Mesenchymal stem cell (in vitro differentiated cells and primary cell): ENCODE data around the gene OR2H2.

Source experiments
- DNase-seq: peaks from one replicate; pipeline ENCODE4 v3.0.0-alpha.2; 2013
- H2AFZ ChIP-seq: one replicate; pipeline ENCODE4 v1.6.1; 2013; ENCODE audit warnings: low read depth, mild to moderate bottlenecking, control low read depth, inconsistent platforms, low read length, moderate library complexity
- H2AK5ac ChIP-seq: 2 replicates; pipeline ENCODE4 v1.6.1; 2013; ENCODE audit warnings: low read length, moderate library complexity, mild to moderate bottlenecking, inconsistent platforms; ENCODE audit not compliant: severe bottlenecking
- H2BK120ac ChIP-seq: one replicate; pipeline ENCODE4 v1.6.1; 2013; ENCODE audit warnings: low read depth, mild to moderate bottlenecking, inconsistent platforms, low read length, moderate library complexity
- H2BK12ac ChIP-seq, 2 experiments: one replicate each; pipeline ENCODE4 v1.6.1; 2013; ENCODE audit warnings: inconsistent platforms in 2 of 2, low read length in 2 of 2, mild to moderate bottlenecking in 2 of 2, moderate library complexity in 2 of 2, control low read depth in 1 of 2
- H2BK15ac ChIP-seq: one replicate; pipeline ENCODE4 v1.6.1; 2013; ENCODE audit warnings: mild to moderate bottlenecking, low read depth, inconsistent platforms; ENCODE audit not compliant: poor library complexity, severe bottlenecking
- H2BK5ac ChIP-seq: 2 replicates; pipeline ENCODE4 v1.6.1; 2013; ENCODE audit warnings: low read depth, mild to moderate bottlenecking, low read length, control low read depth, inconsistent platforms; ENCODE audit not compliant: poor library complexity, severe bottlenecking
- H3K14ac ChIP-seq, 2 experiments: one replicate each; pipeline ENCODE4 v1.6.1; 2013; ENCODE audit warnings: inconsistent platforms in 2 of 2, low read length in 2 of 2, control low read depth in 1 of 2, mild to moderate bottlenecking in 1 of 2, moderate library complexity in 1 of 2
- H3K18ac ChIP-seq, 2 experiments: one replicate each; pipeline ENCODE4 v1.6.1; 2013; ENCODE audit warnings: inconsistent platforms in 2 of 2, low read length in 2 of 2, control low read depth in 1 of 2, low read depth in 1 of 2, mild to moderate bottlenecking in 1 of 2
- H3K23ac ChIP-seq, 2 experiments: one replicate each; pipeline ENCODE4 v1.6.1; 2013; ENCODE audit warnings: inconsistent platforms in 2 of 2, low read length in 2 of 2, mild to moderate bottlenecking in 2 of 2, moderate library complexity in 2 of 2, control low read depth in 1 of 2
- H3K27ac ChIP-seq: 2 replicates; pipeline ENCODE4 v1.5.1; 2013; ENCODE audit warnings: mild to moderate bottlenecking, moderate library complexity, low read length, control low read depth, inconsistent platforms; ENCODE audit not compliant: poor library complexity, severe bottlenecking
- H3K27me3 ChIP-seq, 2 experiments: 2 replicates each; pipeline versions ENCODE4 v1.6.1 to v1.7.0; 2013; ENCODE audit warnings: low read length in 2 of 2, mild to moderate bottlenecking in 2 of 2, moderate library complexity in 2 of 2, control low read depth in 1 of 2, inconsistent platforms in 1 of 2; ENCODE audit not compliant: control insufficient read depth in 1 of 2, insufficient read depth in 1 of 2
- H3K36me3 ChIP-seq, 2 experiments: 2 replicates each; pipeline versions ENCODE4 v1.6.1 to v1.7.0; 2013; ENCODE audit warnings: low read length in 2 of 2, control low read depth in 1 of 2, inconsistent platforms in 1 of 2, low read depth in 1 of 2, mild to moderate bottlenecking in 1 of 2; ENCODE audit not compliant: insufficient read depth in 2 of 2, control insufficient read depth in 1 of 2
- H3K4ac ChIP-seq, 2 experiments: one replicate each; pipeline ENCODE4 v1.6.1; 2013; ENCODE audit warnings: inconsistent platforms in 2 of 2, low read length in 2 of 2, mild to moderate bottlenecking in 2 of 2, moderate library complexity in 2 of 2, control low read depth in 1 of 2, low read depth in 1 of 2
- H3K4me1 ChIP-seq: 2 replicates; pipeline ENCODE4 v1.6.1; 2013; ENCODE audit warnings: low read depth, low read length, control low read depth; ENCODE audit not compliant: control insufficient read depth, insufficient read depth
- H3K4me2 ChIP-seq: 2 replicates; pipeline ENCODE4 v1.6.1; 2013; ENCODE audit warnings: low read length, mild to moderate bottlenecking, inconsistent platforms; ENCODE audit not compliant: poor library complexity, severe bottlenecking
- H3K4me3 ChIP-seq, 2 experiments: 2 replicates each; pipeline versions ENCODE4 v1.5.1 to v1.7.0; 2013; ENCODE audit warnings: low read length in 2 of 2, mild to moderate bottlenecking in 2 of 2, control low read depth in 1 of 2, low read depth in 1 of 2; ENCODE audit not compliant: insufficient read depth in 1 of 2
- H3K79me1 ChIP-seq: replicated peaks from 2 replicates; pipeline ENCODE4 v1.6.1; 2013; ENCODE audit warnings: mild to moderate bottlenecking, control low read depth, low read length, inconsistent platforms; ENCODE audit not compliant: poor library complexity, severe bottlenecking
- H3K9ac ChIP-seq: 2 replicates; pipeline ENCODE4 v1.7.0; 2013; ENCODE audit warnings: mild to moderate bottlenecking, low read length, moderate library complexity
- H3K9me3 ChIP-seq: 2 replicates; pipeline ENCODE4 v1.7.0; 2013; ENCODE audit warnings: mild to moderate bottlenecking, low read length; ENCODE audit not compliant: control insufficient read depth
- H4K8ac ChIP-seq: one replicate; pipeline ENCODE4 v1.6.1; 2013; ENCODE audit warnings: inconsistent platforms, mild to moderate bottlenecking, low read length, moderate library complexity
- H4K91ac ChIP-seq: one replicate; pipeline ENCODE4 v1.6.1; 2013; ENCODE audit warnings: mild to moderate bottlenecking, low read length, inconsistent platforms
- WGBS: methylation state at CpG from one replicate; pipeline ENCODE4 v1.1.7; 2013; ENCODE audit warnings: mixed read lengths; 5-methylcytosine and 5-hydroxymethylcytosine counted together

The OR2H2 gene

DNA sequence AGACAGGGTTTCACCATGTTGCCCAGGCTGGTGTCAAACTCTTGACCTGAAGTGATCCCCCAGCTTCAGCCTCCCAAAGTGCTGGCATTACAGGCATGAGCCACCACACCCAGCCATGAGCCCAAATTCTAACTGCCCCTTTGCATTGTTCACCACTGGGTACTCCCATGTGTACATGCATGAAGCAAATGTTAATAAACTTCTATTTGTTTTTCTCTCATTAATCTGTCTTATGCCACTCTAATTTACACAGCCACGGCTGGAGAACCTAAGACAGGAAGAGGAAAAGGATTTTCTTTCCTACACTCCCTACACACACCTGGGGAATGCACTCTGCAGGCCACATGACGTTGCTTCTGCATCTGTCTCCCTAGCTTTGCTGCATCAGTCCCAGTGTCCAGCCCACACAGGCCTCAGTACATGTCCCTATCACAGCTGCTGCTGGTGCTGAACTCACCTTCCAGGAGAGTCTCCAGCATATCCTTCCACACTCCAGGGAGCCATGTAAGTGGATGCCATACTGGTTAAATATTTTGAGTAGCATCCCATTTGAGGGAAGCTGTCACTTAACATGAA lies 13.3 kb downstream of the OR2H2 start:
- WGBS: 94% methylated on average over 2 of the region's 2 CpGs
- H3K4me1 ChIP-seq: no peaks in the 10 kb centered on the region
- H3K36me3 ChIP-seq: peaks cover 17 to 26% of the 10 kb centered on the region in 2 experiments
- H3K27ac ChIP-seq: no peak overlapping the region
- no peak overlapping the region for H4K8ac ChIP-seq
- H3K4me3 ChIP-seq: no peak overlapping the region
- H3K9me3 ChIP-seq: no peaks in the 10 kb centered on the region
- H4K91ac ChIP-seq: no peak overlapping the region
- no peak overlapping the region for H3K4ac ChIP-seq
- no peaks in the 10 kb centered on the region for H3K27me3 ChIP-seq
- H2BK5ac ChIP-seq: no peak overlapping the region
- no peak overlapping the region for H2BK12ac ChIP-seq
- no peak overlapping the region for H3K14ac ChIP-seq
- H3K23ac ChIP-seq: no peak overlapping the region
- H2AK5ac ChIP-seq: no peak overlapping the region
- H3K18ac ChIP-seq: no peak overlapping the region
- no peak overlapping the region for H3K4me2 ChIP-seq
- no peak overlapping the region for H3K9ac ChIP-seq
- DNase-seq: no peak
- H2BK15ac ChIP-seq: no peak overlapping the region
- no peaks in the 10 kb centered on the region for H3K79me1 ChIP-seq
- H2AFZ ChIP-seq: no peak overlapping the region
- no peak overlapping the region for H2BK120ac ChIP-seq

DNA sequence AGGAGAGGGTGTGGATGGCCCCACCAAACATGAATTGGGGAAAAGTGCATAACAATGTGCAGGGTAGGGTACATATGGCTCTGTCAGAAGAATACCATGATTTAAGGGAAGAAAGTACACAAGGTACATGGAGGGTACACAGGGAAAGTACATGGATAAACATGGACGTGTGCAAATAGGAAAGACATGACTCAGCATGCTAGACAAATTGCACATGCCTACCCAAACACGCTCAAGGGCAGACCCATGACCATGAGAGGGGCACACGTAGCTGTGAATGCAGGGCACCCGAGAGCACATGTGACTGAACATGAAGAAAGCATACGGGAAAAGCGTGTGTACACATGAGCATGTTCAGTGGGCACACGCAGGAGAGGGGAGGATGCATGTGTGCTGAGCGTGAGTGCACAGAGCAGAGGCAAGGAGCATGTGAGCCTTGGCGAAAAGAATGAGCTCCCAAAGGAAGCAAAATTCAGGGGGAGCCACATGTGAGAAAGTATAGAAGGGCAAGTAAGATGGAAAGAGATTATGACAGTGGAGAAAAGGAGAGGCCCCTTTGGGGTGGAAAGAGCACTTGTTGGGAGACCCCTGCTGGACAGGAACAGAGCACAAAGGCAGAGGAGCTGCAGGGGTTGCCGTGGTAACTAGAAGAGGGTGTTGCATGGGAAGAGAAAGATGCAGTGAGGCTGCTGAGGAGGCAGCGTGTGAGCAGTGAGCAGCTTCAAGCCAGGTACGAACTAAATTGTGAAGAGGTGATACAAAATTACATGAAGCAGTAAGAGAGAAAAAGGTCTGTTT lies 17.8 kb downstream of the OR2H2 start:
- H2BK15ac ChIP-seq: no peak overlapping the region
- no peak overlapping the region for H3K4me2 ChIP-seq
- H3K27ac ChIP-seq: no peak overlapping the region
- WGBS: 96% methylated on average over 12 of the region's 12 CpGs
- no peak overlapping the region for H2BK12ac ChIP-seq
- H3K4me3 ChIP-seq: no peak overlapping the region
- H2AFZ ChIP-seq: no peak overlapping the region
- no peak overlapping the region for H4K91ac ChIP-seq
- H3K9me3 ChIP-seq: no peaks in the 10 kb centered on the region
- H3K27me3 ChIP-seq: no peaks in the 10 kb centered on the region
- peaks cover 2% of the 10 kb centered on the region for H3K79me1 ChIP-seq
- H3K23ac ChIP-seq: no peak overlapping the region
- no peak overlapping the region for H4K8ac ChIP-seq
- peak; percentile 54 for DNase-seq
- no peak overlapping the region for H3K9ac ChIP-seq
- peaks cover 57 to 71% of the 10 kb centered on the region in 2 experiments for H3K36me3 ChIP-seq
- no peak overlapping the region for H2BK5ac ChIP-seq
- no peak overlapping the region for H2BK120ac ChIP-seq
- no peak overlapping the region for H3K14ac ChIP-seq
- no peaks in the 10 kb centered on the region for H3K4me1 ChIP-seq
- no peak overlapping the region for H3K4ac ChIP-seq
- H3K18ac ChIP-seq: no peak overlapping the region
- no peak overlapping the region for H2AK5ac ChIP-seq

DNA sequence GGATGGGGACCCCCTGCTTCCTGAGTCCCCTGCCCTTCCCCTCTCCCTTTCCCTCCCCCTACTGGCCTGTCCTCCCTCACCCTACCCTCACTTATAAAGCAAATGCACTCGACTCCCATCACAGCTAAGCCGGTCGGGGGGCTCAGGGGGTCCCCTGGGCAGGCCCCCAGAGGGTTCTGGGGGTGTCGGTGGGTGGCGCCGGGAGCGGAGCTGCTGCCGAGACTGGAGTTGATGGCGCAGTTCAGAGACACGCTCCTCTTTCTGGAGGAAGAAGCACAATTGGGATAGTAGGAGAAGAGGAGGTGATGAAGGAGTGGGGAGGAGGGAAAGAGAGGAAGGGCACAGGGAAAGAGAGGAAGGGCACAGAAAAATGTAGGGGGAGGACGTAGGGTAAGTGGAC lies 18.5 kb downstream of the OR2H2 start:
- Histone ChIP-seq H3K27ac (no peak overlapping the region), H3K4me2 (no peak overlapping the region), H3K4ac (no peak overlapping the region), H3K18ac (no peak overlapping the region), H4K8ac (no peak overlapping the region), H2AFZ (no peak overlapping the region), H3K9me3 (no peaks in the 10 kb centered on the region), H3K23ac (no peak overlapping the region), H2AK5ac (no peak overlapping the region), H3K36me3 (peaks cover 64 to 78% of the 10 kb centered on the region in 2 experiments), H2BK15ac (no peak overlapping the region), H3K9ac (no peak overlapping the region), H4K91ac (no peak overlapping the region), H3K14ac (no peak overlapping the region), H3K27me3 (no peaks in the 10 kb centered on the region), H2BK5ac (no peak overlapping the region), H3K79me1 (peaks cover 8% of the 10 kb centered on the region), H3K4me1 (no peaks in the 10 kb centered on the region), H3K4me3 (no peak overlapping the region), H2BK12ac (no peak overlapping the region), H2BK120ac (no peak overlapping the region)
- 94% methylated on average over 11 of the region's 11 CpGs for WGBS
- DNase-seq: no peak

DNA sequence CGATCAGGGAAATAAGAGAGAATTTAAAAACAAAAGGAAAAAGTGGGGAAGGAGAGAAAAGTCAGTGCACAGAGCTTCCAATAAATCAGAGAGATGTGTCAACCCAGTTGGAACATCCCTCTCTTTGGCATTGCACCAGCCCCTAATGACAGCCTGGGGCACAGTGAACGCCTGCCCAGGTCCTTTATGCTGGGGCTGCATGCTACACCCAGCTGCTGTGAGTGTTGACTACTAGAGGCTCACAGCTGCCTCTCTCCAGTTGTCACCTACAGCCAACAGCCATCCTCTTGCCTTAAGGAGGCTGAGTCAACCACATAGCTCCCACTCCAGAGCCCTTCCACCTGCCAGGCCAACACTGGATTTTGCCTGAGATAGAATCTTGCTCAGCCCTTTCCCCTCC lies 19.0 kb downstream of the OR2H2 start:
- Histone ChIP-seq H3K23ac (no peak overlapping the region), H3K4me3 (no peak overlapping the region), H3K9me3 (no peaks in the 10 kb centered on the region), H2BK5ac (no peak overlapping the region), H2AK5ac (no peak overlapping the region), H2BK12ac (no peak overlapping the region), H3K79me1 (peaks cover 10% of the 10 kb centered on the region), H3K14ac (no peak overlapping the region), H3K9ac (no peak overlapping the region), H2BK120ac (no peak overlapping the region), H3K27ac (no peak overlapping the region), H3K4ac (no peak overlapping the region), H3K18ac (no peak overlapping the region), H3K4me1 (no peaks in the 10 kb centered on the region), H3K27me3 (no peaks in the 10 kb centered on the region), H4K91ac (no peak overlapping the region), H3K4me2 (no peak overlapping the region), H2AFZ (no peak overlapping the region), H2BK15ac (no peak overlapping the region), H4K8ac (no peak overlapping the region), H3K36me3 (peaks cover 66 to 83% of the 10 kb centered on the region in 2 experiments)
- DNase-seq: no peak
- 100% methylated on average over 2 of the region's 2 CpGs for WGBS
